Measurements from ENCODE around the gene NME4.

DNA sequence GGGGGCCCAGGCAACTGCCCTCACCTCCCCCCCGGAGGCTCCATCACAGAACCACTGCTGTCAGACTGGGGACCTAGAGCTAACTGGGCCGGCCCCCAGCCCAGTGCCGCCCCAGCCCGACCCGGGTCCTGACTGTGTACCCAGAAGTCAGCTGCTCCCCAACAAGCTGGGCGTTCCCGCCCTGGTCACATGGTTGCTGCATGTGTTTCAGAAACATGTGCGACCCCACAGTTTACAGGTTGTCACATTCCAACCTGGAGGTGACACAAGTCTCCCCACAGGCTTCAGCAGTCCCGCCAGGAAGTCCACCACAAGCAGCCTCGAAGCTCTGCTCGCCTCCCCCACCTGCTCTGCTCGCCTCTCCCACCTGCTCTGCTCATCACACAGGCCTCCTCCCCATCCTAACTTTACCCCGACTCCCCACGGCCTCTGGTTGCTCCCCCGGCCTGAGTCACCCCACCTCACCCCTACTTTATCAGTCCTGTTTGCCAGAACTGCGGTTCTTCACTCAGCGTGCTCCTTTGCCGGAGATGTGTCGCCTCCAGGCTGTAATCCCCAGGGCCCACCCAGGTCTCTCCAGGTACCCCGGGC lies 27.6 kb upstream of the NME4 start:
- no peak for TF ChIP-seq CTCF (conservative IDR thresholded peaks at IDR 0.05; ENCODE audit: low read depth, low read length)
- TF ChIP-seq EZH2 (IDR thresholded peaks at IDR 0.05; ENCODE audit: borderline replicate concordance, low read depth, low read length, poor library complexity, severe bottlenecking): no peak

Measured in A673 (cell line).